GM12874 (cell line): ENCODE measurements around the gene INSRR.

ENCODE experiments used
- CTCF ChIP-seq: IDR thresholded peaks from 2 replicates; pipeline ENCODE4 v1.5.1; 2011; ENCODE audit warnings: low read depth, mild to moderate bottlenecking, control low read depth, low read length, moderate library complexity; ENCODE audit not compliant: insufficient read depth

INSRR gene

GRCh38 chr1:156846643-156847042 lies 12.3 kb downstream of the INSRR start:
- no peak for TF ChIP-seq CTCF

- TF ChIP-seq CTCF: no peak
These were observed 12.9 kb downstream of the INSRR start for GRCh38 chr1:156845953-156846545.

GRCh38 chr1:156845055-156845952 lies 13.6 kb downstream of the INSRR start:
- no peak for TF ChIP-seq CTCF

- no peak for TF ChIP-seq CTCF
These were observed 14.3 kb downstream of the INSRR start for GRCh38 chr1:156844638-156845037.

- TF ChIP-seq CTCF: no peak
These were observed 14.8 kb downstream of the INSRR start for GRCh38 chr1:156844102-156844501.

- no peak for TF ChIP-seq CTCF
These were observed 16.2 kb downstream of the INSRR start for GRCh38 chr1:156842618-156843300.

- no peak for TF ChIP-seq CTCF
These were observed 17.5 kb downstream of the INSRR start for GRCh38 chr1:156841295-156841855.
